Gastrocnemius medialis (tissue), 4 donors: ENCODE results near the gene CEBPZOS.

Source experiments
- POLR2A ChIP-seq, 2 donors: fragments of 450-650 bp; IDR thresholded peaks; one replicate each; pipeline ENCODE4 v1.6.1; 2017; ENCODE audit warnings: antibody characterized with exemption in 2 of 2, mild to moderate bottlenecking in 2 of 2, moderate library complexity in 2 of 2
- TF ChIP-seq, protein P1 (sequence below), 5 experiments: fragments of 450-650 bp in 3 of 5; fragments of 200-600 bp in 2 of 5; sonication (generic) in 2 of 5; IDR thresholded peaks in 4 of 5; conservative IDR thresholded peaks in 1 of 5; 1 replicate in 4 of 5; 2 replicates in 1 of 5; pipeline ENCODE4 v1.5.1; 2016 to 2019; ENCODE audit warnings: antibody characterized with exemption in 5 of 5, mild to moderate bottlenecking in 3 of 5, moderate library complexity in 3 of 5

DNA sequence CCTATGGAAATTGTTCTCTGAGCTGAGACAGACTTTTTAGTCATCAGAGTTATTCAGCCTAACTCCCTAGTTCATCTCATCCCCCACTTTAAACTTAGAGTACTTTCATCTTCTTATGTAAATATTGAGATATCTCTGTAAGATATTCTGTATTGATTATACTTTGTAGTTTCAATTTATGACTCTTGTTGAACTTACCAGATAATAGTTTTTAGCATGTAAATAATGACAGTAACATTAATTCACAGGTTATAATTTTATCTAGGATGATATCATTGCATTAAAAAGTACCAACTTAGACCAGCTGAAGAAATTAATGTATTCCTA, 24.7 kb upstream of the CEBPZOS start:
- no peak for TF ChIP-seq POLR2A (IDR thresholded peaks at IDR 0.05)
- TF ChIP-seq, protein P1, sequence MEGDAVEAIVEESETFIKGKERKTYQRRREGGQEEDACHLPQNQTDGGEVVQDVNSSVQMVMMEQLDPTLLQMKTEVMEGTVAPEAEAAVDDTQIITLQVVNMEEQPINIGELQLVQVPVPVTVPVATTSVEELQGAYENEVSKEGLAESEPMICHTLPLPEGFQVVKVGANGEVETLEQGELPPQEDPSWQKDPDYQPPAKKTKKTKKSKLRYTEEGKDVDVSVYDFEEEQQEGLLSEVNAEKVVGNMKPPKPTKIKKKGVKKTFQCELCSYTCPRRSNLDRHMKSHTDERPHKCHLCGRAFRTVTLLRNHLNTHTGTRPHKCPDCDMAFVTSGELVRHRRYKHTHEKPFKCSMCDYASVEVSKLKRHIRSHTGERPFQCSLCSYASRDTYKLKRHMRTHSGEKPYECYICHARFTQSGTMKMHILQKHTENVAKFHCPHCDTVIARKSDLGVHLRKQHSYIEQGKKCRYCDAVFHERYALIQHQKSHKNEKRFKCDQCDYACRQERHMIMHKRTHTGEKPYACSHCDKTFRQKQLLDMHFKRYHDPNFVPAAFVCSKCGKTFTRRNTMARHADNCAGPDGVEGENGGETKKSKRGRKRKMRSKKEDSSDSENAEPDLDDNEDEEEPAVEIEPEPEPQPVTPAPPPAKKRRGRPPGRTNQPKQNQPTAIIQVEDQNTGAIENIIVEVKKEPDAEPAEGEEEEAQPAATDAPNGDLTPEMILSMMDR (IDR thresholded peaks at IDR 0.05 in 4 of 5, conservative IDR thresholded peaks at IDR 0.05 in 1 of 5) = no peak
